GM12865 (cell line): ENCODE data around the gene LTBP1.

ENCODE experiments used
- DNase-seq: peaks from one replicate; pipeline ENCODE4 v3.0.0; 2010; ENCODE audit warnings: low read depth
- H3K4me3 ChIP-seq: 2 replicates; pipeline ENCODE4 v1.5.1; 2011; ENCODE audit warnings: mild to moderate bottlenecking, low read depth, low read length, control low read depth
- TF ChIP-seq, protein P1 (sequence below): IDR thresholded peaks from 2 replicates; pipeline ENCODE4 v1.5.1; 2011; ENCODE audit warnings: low read length, control low read depth, low read depth, inconsistent platforms; ENCODE audit not compliant: insufficient read depth; ENCODE audit errors: missing control alignments

Gene LTBP1

DNA sequence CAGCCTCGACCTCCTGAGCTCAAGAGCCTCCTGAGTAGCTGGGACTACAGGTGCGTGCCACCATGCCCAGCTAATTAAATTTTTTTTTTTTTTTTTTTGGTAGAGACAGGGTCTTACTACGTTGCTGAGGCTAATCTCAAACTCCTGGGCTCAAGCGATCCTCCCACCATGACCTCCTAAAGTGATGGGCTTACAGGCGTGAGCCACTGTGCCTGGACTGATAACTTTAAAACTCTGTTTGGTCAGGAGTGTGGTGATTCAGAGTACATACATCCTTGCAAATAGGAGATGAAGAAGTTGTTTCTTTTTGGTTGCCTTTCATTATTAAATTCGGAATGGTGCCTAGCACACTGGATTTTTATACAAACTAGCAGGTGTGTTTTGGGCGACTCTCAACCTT lies 73.0 kb downstream of the LTBP1 start:
- DNase-seq: no peak
- TF ChIP-seq, protein P1, sequence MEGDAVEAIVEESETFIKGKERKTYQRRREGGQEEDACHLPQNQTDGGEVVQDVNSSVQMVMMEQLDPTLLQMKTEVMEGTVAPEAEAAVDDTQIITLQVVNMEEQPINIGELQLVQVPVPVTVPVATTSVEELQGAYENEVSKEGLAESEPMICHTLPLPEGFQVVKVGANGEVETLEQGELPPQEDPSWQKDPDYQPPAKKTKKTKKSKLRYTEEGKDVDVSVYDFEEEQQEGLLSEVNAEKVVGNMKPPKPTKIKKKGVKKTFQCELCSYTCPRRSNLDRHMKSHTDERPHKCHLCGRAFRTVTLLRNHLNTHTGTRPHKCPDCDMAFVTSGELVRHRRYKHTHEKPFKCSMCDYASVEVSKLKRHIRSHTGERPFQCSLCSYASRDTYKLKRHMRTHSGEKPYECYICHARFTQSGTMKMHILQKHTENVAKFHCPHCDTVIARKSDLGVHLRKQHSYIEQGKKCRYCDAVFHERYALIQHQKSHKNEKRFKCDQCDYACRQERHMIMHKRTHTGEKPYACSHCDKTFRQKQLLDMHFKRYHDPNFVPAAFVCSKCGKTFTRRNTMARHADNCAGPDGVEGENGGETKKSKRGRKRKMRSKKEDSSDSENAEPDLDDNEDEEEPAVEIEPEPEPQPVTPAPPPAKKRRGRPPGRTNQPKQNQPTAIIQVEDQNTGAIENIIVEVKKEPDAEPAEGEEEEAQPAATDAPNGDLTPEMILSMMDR: no peak
- no peak overlapping the region for H3K4me3 ChIP-seq

DNA sequence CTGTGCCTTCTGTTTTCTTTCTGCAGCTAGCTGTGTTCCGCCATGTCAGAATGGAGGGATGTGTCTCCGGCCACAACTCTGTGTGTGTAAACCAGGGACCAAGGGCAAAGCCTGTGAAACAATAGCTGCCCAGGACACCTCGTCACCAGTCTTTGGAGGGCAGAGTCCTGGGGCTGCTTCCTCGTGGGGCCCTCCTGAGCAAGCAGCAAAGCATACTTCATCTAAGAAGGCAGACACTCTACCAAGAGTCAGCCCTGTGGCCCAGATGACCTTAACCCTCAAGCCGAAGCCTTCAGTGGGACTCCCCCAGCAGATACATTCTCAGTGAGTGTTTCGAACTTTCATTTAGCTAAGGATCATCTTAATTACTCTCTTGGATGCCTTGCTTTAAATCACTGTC lies 74.1 kb downstream of the LTBP1 start:
- TF ChIP-seq, protein P1: no peak

DNA sequence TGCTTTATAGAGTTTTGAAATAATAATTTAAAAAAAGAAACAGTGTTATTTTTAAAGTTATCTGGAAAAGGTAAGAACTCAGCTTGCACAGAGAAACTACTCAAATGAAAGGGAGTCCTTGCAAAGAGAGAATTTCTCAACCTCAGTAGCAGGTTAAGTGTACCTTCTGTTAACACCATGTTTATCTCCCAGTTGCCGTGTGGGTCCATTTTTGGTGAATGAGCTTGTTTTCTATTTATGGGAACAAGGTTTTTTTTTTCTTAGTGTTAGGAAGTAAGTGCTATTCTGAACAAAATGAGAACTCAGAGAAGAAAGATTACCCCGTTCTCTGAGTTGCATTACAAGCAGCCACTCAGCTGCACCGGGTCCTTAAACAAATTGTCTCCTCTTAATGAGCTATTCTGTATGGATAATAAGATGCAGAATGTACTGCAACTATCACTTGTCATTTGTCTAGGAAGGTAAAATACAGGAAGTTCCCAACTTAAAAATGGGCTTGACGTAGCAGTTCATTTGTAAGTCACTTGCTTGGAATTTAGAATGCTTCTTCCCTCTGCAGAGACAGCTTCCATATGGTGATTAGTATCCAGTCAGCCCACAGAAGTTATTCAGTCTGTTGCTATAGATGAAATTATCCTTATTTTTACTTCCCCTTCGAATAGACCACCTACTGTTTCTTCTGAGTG lies 74.9 kb downstream of the LTBP1 start:
- TF ChIP-seq, protein P1: no peak
- DNase-seq: no peak
- no peak overlapping the region for H3K4me3 ChIP-seq

More for the DNA sequence above, 74.1 kb downstream of the LTBP1 start:
- no peak overlapping the region for H3K4me3 ChIP-seq
- DNase-seq: no peak

DNA sequence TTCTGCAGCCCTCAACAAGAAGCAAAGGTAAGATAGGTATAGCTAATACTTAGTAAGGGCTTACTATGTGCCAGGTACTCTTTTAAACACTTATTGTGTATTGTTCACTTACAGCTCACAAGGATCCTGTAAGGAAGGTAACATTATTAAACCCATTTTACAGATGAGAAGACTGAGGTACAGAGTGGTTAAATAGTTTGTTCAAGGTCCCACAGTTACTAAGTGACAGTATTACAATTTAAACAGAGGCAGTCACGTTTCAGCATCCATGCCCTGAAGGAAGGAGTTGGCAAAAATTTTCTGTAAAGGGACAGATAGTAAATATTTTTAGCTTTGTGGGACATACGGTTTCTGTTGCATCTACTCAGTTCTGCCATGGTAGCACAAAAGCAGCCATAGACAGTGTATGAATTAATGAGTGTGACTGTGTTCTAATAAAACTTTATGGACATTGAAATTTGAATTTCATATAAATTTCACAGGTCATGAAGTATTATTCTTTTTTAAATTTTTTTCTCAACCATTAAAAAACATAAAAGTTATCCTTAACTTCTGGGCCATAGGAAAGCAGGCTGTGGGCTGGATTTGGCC lies 75.7 kb downstream of the LTBP1 start:
- no peak overlapping the region for H3K4me3 ChIP-seq
- no peak for DNase-seq
- TF ChIP-seq, protein P1: no peak

DNA sequence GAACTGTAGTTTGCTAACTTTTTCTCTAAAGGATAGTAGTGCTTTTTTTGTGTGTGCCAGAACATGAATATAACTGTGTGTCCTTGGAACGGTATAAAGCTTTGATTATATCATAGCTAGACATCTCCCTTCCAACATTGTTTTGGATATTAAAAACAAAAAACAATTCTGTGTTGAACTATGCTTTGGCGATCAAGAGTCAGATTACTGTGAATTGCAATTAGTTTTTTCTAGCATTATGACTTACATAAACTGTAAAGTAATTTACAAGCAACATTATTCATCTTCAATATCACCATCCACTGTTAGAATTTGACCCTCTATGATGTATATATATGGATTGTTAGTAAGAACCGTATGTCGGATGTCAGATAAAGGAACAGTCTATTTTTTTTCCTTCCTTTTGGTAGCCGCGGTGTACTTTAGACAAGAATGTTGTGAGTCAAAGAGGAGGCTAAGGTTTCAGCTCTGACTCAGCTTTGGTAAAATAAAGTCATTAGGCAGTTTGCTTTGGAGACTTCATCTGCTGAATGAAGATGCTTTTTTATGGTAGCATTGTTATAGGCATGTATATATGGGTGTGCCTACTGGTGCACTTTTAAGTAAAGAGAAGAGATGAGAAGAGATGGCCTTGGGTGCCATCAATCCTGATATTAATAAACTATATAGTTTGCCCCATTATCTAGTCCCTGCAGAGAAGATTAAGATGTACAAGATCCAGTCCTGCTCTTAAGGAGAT lies 76.4 kb downstream of the LTBP1 start:
- TF ChIP-seq, protein P1: no peak
- no peak for DNase-seq
- H3K4me3 ChIP-seq: no peak overlapping the region

DNA sequence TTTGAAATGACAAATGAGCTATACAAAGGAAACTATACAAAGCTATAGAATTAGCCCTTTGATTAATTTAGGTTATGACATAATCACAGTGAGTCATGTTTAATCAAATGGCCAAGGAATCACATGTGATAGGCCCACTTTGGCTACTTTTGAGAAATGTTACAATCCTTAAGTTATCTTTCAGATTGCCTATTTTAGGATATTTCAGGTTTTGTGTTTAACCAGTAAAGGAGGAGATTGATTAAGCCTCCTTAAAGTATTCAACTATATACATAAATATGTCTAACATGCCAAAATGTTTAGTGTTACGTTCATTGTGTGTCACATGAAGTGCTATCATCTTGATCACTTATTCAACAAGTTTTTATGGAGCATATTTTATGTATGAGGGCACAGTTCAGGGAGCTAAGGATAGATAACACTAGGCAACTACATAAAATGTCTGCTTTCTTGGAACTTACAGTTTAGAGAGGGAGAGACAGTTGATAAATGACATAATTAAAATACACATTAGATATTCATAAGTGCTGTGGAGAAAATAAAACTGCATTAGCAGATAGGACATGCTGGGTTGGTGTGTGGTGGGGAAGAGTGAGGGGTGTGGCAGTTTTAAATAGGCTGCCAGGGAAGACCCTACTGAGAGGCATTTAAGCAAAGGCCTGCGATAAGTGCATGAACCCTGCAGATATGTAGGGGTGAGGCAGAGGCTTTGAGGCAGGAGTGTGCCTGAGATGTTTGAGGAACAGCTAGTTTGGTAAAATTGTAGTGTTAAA lies 77.2 kb downstream of the LTBP1 start:
- DNase-seq: no peak
- TF ChIP-seq, protein P1: no peak
- no peak overlapping the region for H3K4me3 ChIP-seq
